ENCODE measurements around the gene VPS39. TPM values are rescaled to one million over a fixed set of nuclear protein-coding genes. Genes with fewer than 3 reads are reported as not detected.

Gene VPS39
- total RNA-seq, 1 donor = 69.1 TPM

GRCh38 chr15:42130246-42130986 lies 77.7 kb downstream of the VPS39 start:
- Histone ChIP-seq H3K9me3 (ENCODE audit: low read depth, low read length) (no peaks in the 10 kb centered on the region), H3K36me3 (ENCODE audit: insufficient read depth, low read length) (no peaks in the 10 kb centered on the region), H3K4me2 (ENCODE audit: insufficient read depth, low read length) (no peak overlapping the region), H3K4me3 (ENCODE audit: insufficient read depth, low read length) (no peak overlapping the region), H3K79me2 (ENCODE audit: insufficient read depth, low read length) (no peaks in the 10 kb centered on the region), H4K20me1 (ENCODE audit: insufficient read depth, low read length) (no peaks in the 10 kb centered on the region), H3K27me3 (ENCODE audit: insufficient read depth, low read length) (peaks cover 40% of the 10 kb centered on the region), H3K4me1 (ENCODE audit: insufficient read depth, low read length) (no peaks in the 10 kb centered on the region), H3K27ac (ENCODE audit: low read depth, low read length) (no peak overlapping the region), H2AFZ (ENCODE audit: low read length) (no peak overlapping the region)
- DNase-seq (ENCODE audit: insufficient read length, low spot score, missing footprints) = peak; percentile 9
- TF ChIP-seq CTCF (IDR thresholded peaks at IDR 0.05; ENCODE audit: extremely low read depth, low read depth, low read length) = no peak

GRCh38 chr15:42129364-42129763 lies 78.7 kb downstream of the VPS39 start:
- no peaks in the 10 kb centered on the region for H3K79me2 ChIP-seq (ENCODE audit: insufficient read depth, low read length)
- H2AFZ ChIP-seq (ENCODE audit: low read length) = no peak overlapping the region
- H3K27me3 ChIP-seq (ENCODE audit: insufficient read depth, low read length) = peaks cover 41% of the 10 kb centered on the region
- no peaks in the 10 kb centered on the region for H3K36me3 ChIP-seq (ENCODE audit: insufficient read depth, low read length)
- H3K4me1 ChIP-seq (ENCODE audit: insufficient read depth, low read length) = no peaks in the 10 kb centered on the region
- H4K20me1 ChIP-seq (ENCODE audit: insufficient read depth, low read length) = no peaks in the 10 kb centered on the region
- no peak overlapping the region for H3K27ac ChIP-seq (ENCODE audit: low read depth, low read length)
- DNase-seq (ENCODE audit: insufficient read length, low spot score, missing footprints) = no peak
- no peak overlapping the region for H3K4me2 ChIP-seq (ENCODE audit: insufficient read depth, low read length)
- no peaks in the 10 kb centered on the region for H3K9me3 ChIP-seq (ENCODE audit: low read depth, low read length)
- no peak overlapping the region for H3K4me3 ChIP-seq (ENCODE audit: insufficient read depth, low read length)
- no peak for TF ChIP-seq CTCF (IDR thresholded peaks at IDR 0.05; ENCODE audit: extremely low read depth, low read depth, low read length)

- H3K4me2 ChIP-seq (ENCODE audit: insufficient read depth, low read length) = no peak overlapping the region
- H3K9me3 ChIP-seq (ENCODE audit: low read depth, low read length) = no peaks in the 10 kb centered on the region
- no peaks in the 10 kb centered on the region for H4K20me1 ChIP-seq (ENCODE audit: insufficient read depth, low read length)
- H3K27me3 ChIP-seq (ENCODE audit: insufficient read depth, low read length) = peaks cover 49% of the 10 kb centered on the region
- no peak overlapping the region for H2AFZ ChIP-seq (ENCODE audit: low read length)
- H3K4me1 ChIP-seq (ENCODE audit: insufficient read depth, low read length) = no peaks in the 10 kb centered on the region
- no peaks in the 10 kb centered on the region for H3K79me2 ChIP-seq (ENCODE audit: insufficient read depth, low read length)
- no peak for TF ChIP-seq CTCF (IDR thresholded peaks at IDR 0.05; ENCODE audit: extremely low read depth, low read depth, low read length)
- H3K36me3 ChIP-seq (ENCODE audit: insufficient read depth, low read length) = no peaks in the 10 kb centered on the region
- H3K4me3 ChIP-seq (ENCODE audit: insufficient read depth, low read length) = no peak overlapping the region
- no peak for DNase-seq (ENCODE audit: insufficient read length, low spot score, missing footprints)
- no peak overlapping the region for H3K27ac ChIP-seq (ENCODE audit: low read depth, low read length)
Measured at GRCh38 chr15:42128476-42128875, 79.6 kb downstream of the VPS39 start.

- Histone ChIP-seq H3K27ac (ENCODE audit: low read depth, low read length) (no peak overlapping the region), H3K4me1 (ENCODE audit: insufficient read depth, low read length) (no peaks in the 10 kb centered on the region), H3K36me3 (ENCODE audit: insufficient read depth, low read length) (no peaks in the 10 kb centered on the region), H3K4me3 (ENCODE audit: insufficient read depth, low read length) (no peak overlapping the region), H3K4me2 (ENCODE audit: insufficient read depth, low read length) (no peak overlapping the region), H3K27me3 (ENCODE audit: insufficient read depth, low read length) (peaks cover 45% of the 10 kb centered on the region), H4K20me1 (ENCODE audit: insufficient read depth, low read length) (no peaks in the 10 kb centered on the region), H3K79me2 (ENCODE audit: insufficient read depth, low read length) (no peaks in the 10 kb centered on the region), H2AFZ (ENCODE audit: low read length) (no peak overlapping the region), H3K9me3 (ENCODE audit: low read depth, low read length) (no peaks in the 10 kb centered on the region)
- no peak for DNase-seq (ENCODE audit: insufficient read length, low spot score, missing footprints)
- no peak for TF ChIP-seq CTCF (IDR thresholded peaks at IDR 0.05; ENCODE audit: extremely low read depth, low read depth, low read length)
Measured at GRCh38 chr15:42123546-42123945, 84.6 kb downstream of the VPS39 start.

Measured in osteoblast (primary cell).